Ovary (tissue), 3 donors: ENCODE data around the gene AKAP17A.

Source experiments
- EP300 ChIP-seq: sonication (generic); formaldehyde crosslinking; IDR thresholded peaks from one replicate; pipeline ENCODE4 v1.6.1; 2017; ENCODE audit warnings: antibody characterized with exemption
- POLR2A ChIP-seq: fragments of 450-650 bp; IDR thresholded peaks from one replicate; pipeline ENCODE4 v1.6.1; 2017; ENCODE audit warnings: antibody characterized with exemption, mild to moderate bottlenecking, moderate library complexity
- TF ChIP-seq, protein P1 (sequence below), 3 donors: fragments of 450-650 bp in 2 of 3; fragments of 200-600 bp in 1 of 3; IDR thresholded peaks; one replicate each; pipeline versions ENCODE4 v1.5.1 to v1.8.0; 2016 to 2022; ENCODE audit warnings: antibody characterized with exemption in 3 of 3, mild to moderate bottlenecking in 1 of 3
- donor health status: DM: no; HTN: no; CAD: no.

DNA sequence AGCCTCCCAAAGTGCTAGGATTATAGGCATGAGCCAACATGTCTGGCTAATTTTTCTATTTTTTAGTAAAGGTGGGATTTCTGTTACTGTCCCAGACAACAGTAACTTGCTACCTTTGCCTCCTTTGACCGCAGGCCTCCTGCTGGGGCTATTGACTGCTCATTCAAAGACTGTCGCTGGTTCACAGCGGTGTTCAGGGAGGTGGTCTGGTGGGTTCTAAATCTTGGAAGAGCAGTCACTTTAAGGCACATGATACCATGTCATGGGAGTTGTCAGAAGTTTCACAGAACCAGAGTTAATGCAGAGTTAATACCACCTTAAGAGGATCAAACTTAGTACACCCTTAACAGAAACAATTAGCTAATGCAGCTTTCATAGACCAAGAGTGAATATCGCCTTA lies 27.3 kb downstream of the AKAP17A start:
- TF ChIP-seq POLR2A (no peak), EP300 (no peak)
- TF ChIP-seq, protein P1, sequence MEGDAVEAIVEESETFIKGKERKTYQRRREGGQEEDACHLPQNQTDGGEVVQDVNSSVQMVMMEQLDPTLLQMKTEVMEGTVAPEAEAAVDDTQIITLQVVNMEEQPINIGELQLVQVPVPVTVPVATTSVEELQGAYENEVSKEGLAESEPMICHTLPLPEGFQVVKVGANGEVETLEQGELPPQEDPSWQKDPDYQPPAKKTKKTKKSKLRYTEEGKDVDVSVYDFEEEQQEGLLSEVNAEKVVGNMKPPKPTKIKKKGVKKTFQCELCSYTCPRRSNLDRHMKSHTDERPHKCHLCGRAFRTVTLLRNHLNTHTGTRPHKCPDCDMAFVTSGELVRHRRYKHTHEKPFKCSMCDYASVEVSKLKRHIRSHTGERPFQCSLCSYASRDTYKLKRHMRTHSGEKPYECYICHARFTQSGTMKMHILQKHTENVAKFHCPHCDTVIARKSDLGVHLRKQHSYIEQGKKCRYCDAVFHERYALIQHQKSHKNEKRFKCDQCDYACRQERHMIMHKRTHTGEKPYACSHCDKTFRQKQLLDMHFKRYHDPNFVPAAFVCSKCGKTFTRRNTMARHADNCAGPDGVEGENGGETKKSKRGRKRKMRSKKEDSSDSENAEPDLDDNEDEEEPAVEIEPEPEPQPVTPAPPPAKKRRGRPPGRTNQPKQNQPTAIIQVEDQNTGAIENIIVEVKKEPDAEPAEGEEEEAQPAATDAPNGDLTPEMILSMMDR (IDR thresholded peaks at IDR 0.05): no peak
